ENCODE data around the gene PTPRE. TPM values are rescaled to one million over a fixed set of nuclear protein-coding genes. Genes with fewer than 3 reads are reported as not detected.

Gene PTPRE
- total RNA-seq, 1 donor from 2014 or later: 13.8 TPM

- Histone ChIP-seq H3K4me1 (peaks cover 57% of the 10 kb centered on the region), H3K27me3 (ENCODE audit: low read depth) (no peaks in the 10 kb centered on the region), H3K27ac (replicated peaks) (no peak overlapping the region), H3K4me3 (no peak overlapping the region), H3K36me3 (no peaks in the 10 kb centered on the region), H3K9me3 (replicated peaks) (no peaks in the 10 kb centered on the region)
- DNase-seq: no peak
- intact Hi-C loops (cut with micrococcal nuclease): no loop called here
- no peak for TF ChIP-seq CTCF (IDR thresholded peaks at IDR 0.05; ENCODE audit: borderline replicate concordance)
These were observed 86.3 kb downstream of the PTPRE start for GRCh38 chr10:127993056-127993690.

- Histone ChIP-seq H3K27me3 (ENCODE audit: low read depth) (no peaks in the 10 kb centered on the region), H3K4me1 (peaks cover 37% of the 10 kb centered on the region), H3K27ac (replicated peaks) (peak overlapping the region; percentile 80), H3K9me3 (replicated peaks) (no peaks in the 10 kb centered on the region), H3K4me3 (no peak overlapping the region), H3K36me3 (no peaks in the 10 kb centered on the region)
- intact Hi-C loops (cut with micrococcal nuclease): no loop called here
- DNase-seq: no peak
- TF ChIP-seq CTCF (IDR thresholded peaks at IDR 0.05; ENCODE audit: borderline replicate concordance): no peak
These were observed 89.0 kb downstream of the PTPRE start for GRCh38 chr10:127995939-127996338.

- Histone ChIP-seq H3K9me3 (replicated peaks) (no peaks in the 10 kb centered on the region), H3K27me3 (ENCODE audit: low read depth) (no peaks in the 10 kb centered on the region), H3K4me3 (no peak overlapping the region), H3K36me3 (no peaks in the 10 kb centered on the region), H3K4me1 (peaks cover 39% of the 10 kb centered on the region), H3K27ac (replicated peaks) (peak overlapping the region; percentile 80)
- TF ChIP-seq CTCF (IDR thresholded peaks at IDR 0.05; ENCODE audit: borderline replicate concordance): no peak
- peak; percentile 42 for DNase-seq
- intact Hi-C loops (cut with micrococcal nuclease): no loop called here
These were observed 89.7 kb downstream of the PTPRE start for GRCh38 chr10:127996586-127996985.

- H3K4me1 ChIP-seq: peaks cover 42% of the 10 kb centered on the region
- H3K36me3 ChIP-seq: no peaks in the 10 kb centered on the region
- DNase-seq: no peak
- peak overlapping the region; percentile 80 for H3K27ac ChIP-seq (replicated peaks)
- intact Hi-C loops (cut with micrococcal nuclease): no loop called here
- H3K9me3 ChIP-seq (replicated peaks): no peaks in the 10 kb centered on the region
- H3K27me3 ChIP-seq (ENCODE audit: low read depth): no peaks in the 10 kb centered on the region
- no peak overlapping the region for H3K4me3 ChIP-seq
- no peak for TF ChIP-seq CTCF (IDR thresholded peaks at IDR 0.05; ENCODE audit: borderline replicate concordance)
These were observed 90.4 kb downstream of the PTPRE start for GRCh38 chr10:127997271-127997670.

- no peak for DNase-seq
- Histone ChIP-seq H3K36me3 (no peaks in the 10 kb centered on the region), H3K27me3 (ENCODE audit: low read depth) (no peaks in the 10 kb centered on the region), H3K9me3 (replicated peaks) (no peaks in the 10 kb centered on the region), H3K27ac (replicated peaks) (no peak overlapping the region), H3K4me3 (no peak overlapping the region), H3K4me1 (peaks cover 46% of the 10 kb centered on the region)
- no peak for TF ChIP-seq CTCF (IDR thresholded peaks at IDR 0.05; ENCODE audit: borderline replicate concordance)
- intact Hi-C loops (cut with micrococcal nuclease): no loop called here
These were observed 91.0 kb downstream of the PTPRE start for GRCh38 chr10:127997937-127998336.
